Measurements from ENCODE around the gene C5orf63.

C5orf63 gene

DNA sequence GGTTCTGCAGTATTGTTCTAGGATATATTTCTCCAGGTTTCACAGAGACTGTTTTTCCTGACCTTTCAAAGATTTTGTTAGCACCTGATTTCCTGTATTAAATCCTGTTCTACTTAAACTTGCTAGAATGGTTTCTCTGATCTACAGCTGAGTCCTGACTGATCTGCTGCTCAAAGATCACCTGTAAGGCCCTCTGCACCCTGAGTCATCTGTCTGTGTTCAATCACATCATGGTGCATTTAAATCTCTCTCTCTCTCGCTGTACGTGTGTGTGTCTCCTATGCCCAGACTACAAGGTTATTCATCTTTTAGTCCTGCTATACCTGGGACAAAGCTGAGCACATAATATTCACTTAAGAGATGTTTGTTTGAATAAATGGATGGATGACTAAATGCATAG is 13.3 kb upstream of the C5orf63 start:
- no peaks in the 10 kb centered on the region for H3K9me3 ChIP-seq (replicated peaks; ENCODE audit: insufficient read depth, low read length)
- no peak overlapping the region for H3K4me3 ChIP-seq (ENCODE audit: low read length)
- H3K4me1 ChIP-seq (ENCODE audit: low read length): no peaks in the 10 kb centered on the region; the same call in 1 of the 2 replicates
- TF ChIP-seq, protein P1, sequence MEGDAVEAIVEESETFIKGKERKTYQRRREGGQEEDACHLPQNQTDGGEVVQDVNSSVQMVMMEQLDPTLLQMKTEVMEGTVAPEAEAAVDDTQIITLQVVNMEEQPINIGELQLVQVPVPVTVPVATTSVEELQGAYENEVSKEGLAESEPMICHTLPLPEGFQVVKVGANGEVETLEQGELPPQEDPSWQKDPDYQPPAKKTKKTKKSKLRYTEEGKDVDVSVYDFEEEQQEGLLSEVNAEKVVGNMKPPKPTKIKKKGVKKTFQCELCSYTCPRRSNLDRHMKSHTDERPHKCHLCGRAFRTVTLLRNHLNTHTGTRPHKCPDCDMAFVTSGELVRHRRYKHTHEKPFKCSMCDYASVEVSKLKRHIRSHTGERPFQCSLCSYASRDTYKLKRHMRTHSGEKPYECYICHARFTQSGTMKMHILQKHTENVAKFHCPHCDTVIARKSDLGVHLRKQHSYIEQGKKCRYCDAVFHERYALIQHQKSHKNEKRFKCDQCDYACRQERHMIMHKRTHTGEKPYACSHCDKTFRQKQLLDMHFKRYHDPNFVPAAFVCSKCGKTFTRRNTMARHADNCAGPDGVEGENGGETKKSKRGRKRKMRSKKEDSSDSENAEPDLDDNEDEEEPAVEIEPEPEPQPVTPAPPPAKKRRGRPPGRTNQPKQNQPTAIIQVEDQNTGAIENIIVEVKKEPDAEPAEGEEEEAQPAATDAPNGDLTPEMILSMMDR (IDR thresholded peaks at IDR 0.05; ENCODE audit: low read length): no peak
- TF ChIP-seq EZH2phosphoT487 (IDR thresholded peaks at IDR 0.05; ENCODE audit: low read length) (no peak), EZH2 (optimal IDR thresholded peaks at IDR 0.05; ENCODE audit: low read depth, low read length) (no peak)
- H4K20me1 ChIP-seq (ENCODE audit: insufficient read depth, low read length): no peaks in the 10 kb centered on the region
- H3K79me2 ChIP-seq (ENCODE audit: low read length): no peaks in the 10 kb centered on the region
- DNase-seq: no peak
- no peaks in the 10 kb centered on the region for H3K27me3 ChIP-seq (replicated peaks; ENCODE audit: insufficient read depth, low read length)
- H3F3A ChIP-seq (ENCODE audit: insufficient read depth, low read length): no peaks in the 10 kb centered on the region
- H3K9me2 ChIP-seq (replicated peaks; ENCODE audit: insufficient read depth, low read length): no peaks in the 10 kb centered on the region
- no peak overlapping the region for H3K27ac ChIP-seq (ENCODE audit: low read length)
- H3K4me2 ChIP-seq (ENCODE audit: low read depth, low read length): no peak overlapping the region
- no peak overlapping the region for H3K9ac ChIP-seq (ENCODE audit: low read length)
- H2AFZ ChIP-seq (ENCODE audit: low read length): no peak overlapping the region
- H3K36me3 ChIP-seq (replicated peaks; ENCODE audit: insufficient read depth, low read length): no peaks in the 10 kb centered on the region

DNA sequence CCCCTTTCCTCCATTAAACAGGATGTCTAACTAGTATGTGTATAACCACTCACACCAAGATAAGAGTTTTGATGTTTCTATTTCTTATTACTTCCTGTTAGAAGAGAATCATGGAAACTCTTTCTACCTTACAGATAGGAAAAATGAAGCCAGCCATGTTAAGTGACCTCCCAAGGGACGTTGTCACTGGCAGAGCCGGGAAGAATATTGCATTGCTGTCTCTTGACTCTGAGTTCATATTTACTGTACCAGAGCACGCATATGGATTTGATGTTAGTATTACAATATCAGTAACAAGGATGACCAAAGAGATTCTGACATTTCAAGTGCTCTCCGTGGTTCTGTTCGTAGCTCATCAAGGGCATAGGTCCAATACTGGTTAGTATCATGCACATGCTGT is 12.5 kb upstream of the C5orf63 start:
- H3K27me3 ChIP-seq (replicated peaks; ENCODE audit: insufficient read depth, low read length): no peaks in the 10 kb centered on the region
- TF ChIP-seq, protein P1 (IDR thresholded peaks at IDR 0.05; ENCODE audit: low read length): no peak
- TF ChIP-seq EZH2 (optimal IDR thresholded peaks at IDR 0.05; ENCODE audit: low read depth, low read length): no peak
- TF ChIP-seq EZH2phosphoT487 (IDR thresholded peaks at IDR 0.05; ENCODE audit: low read length): no peak
- H3F3A ChIP-seq (ENCODE audit: insufficient read depth, low read length): no peaks in the 10 kb centered on the region
- H3K9me3 ChIP-seq (replicated peaks; ENCODE audit: insufficient read depth, low read length): no peaks in the 10 kb centered on the region
- H3K4me2 ChIP-seq (ENCODE audit: low read depth, low read length): no peak overlapping the region
- no peak overlapping the region for H3K4me3 ChIP-seq (ENCODE audit: low read length)
- no peak overlapping the region for H2AFZ ChIP-seq (ENCODE audit: low read length)
- H3K27ac ChIP-seq (ENCODE audit: low read length): no peak overlapping the region
- H3K36me3 ChIP-seq (replicated peaks; ENCODE audit: insufficient read depth, low read length): no peaks in the 10 kb centered on the region
- H3K9me2 ChIP-seq (replicated peaks; ENCODE audit: insufficient read depth, low read length): no peaks in the 10 kb centered on the region
- no peak overlapping the region for H3K9ac ChIP-seq (ENCODE audit: low read length)
- H3K4me1 ChIP-seq (ENCODE audit: low read length): no peaks in the 10 kb centered on the region; the same call in 1 of the 2 replicates
- no peaks in the 10 kb centered on the region for H3K79me2 ChIP-seq (ENCODE audit: low read length)
- no peak for DNase-seq
- no peaks in the 10 kb centered on the region for H4K20me1 ChIP-seq (ENCODE audit: insufficient read depth, low read length)

DNA sequence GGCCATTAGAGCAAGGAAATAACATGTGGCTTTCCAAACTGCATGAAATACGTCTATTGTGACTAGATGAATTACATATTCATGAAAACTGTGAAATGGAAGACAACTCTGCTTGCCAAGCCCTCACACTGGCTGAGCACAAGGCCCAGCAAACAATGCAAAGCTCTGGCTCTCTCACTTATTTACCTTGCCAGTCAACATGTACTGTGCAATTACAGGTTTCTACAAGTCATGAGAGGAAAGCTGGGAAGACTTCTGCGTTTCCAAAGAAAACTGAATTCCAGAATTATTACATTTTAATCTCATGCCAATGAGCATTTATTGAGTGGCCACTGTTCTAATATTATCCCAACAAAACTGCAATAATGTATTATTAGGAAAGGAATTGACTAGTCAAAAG is 12.1 kb upstream of the C5orf63 start:
- DNase-seq: no peak
- no peak overlapping the region for H3K9ac ChIP-seq (ENCODE audit: low read length)
- H3K4me1 ChIP-seq (ENCODE audit: low read length): no peaks in the 10 kb centered on the region; the same call in 1 of the 2 replicates
- H4K20me1 ChIP-seq (ENCODE audit: insufficient read depth, low read length): no peaks in the 10 kb centered on the region
- H3K4me2 ChIP-seq (ENCODE audit: low read depth, low read length): no peak overlapping the region
- no peak overlapping the region for H3K4me3 ChIP-seq (ENCODE audit: low read length)
- H3K27me3 ChIP-seq (replicated peaks; ENCODE audit: insufficient read depth, low read length): no peaks in the 10 kb centered on the region
- H3K27ac ChIP-seq (ENCODE audit: low read length): no peak overlapping the region
- no peak overlapping the region for H2AFZ ChIP-seq (ENCODE audit: low read length)
- TF ChIP-seq, protein P1 (IDR thresholded peaks at IDR 0.05; ENCODE audit: low read length): no peak
- no peak for TF ChIP-seq EZH2 (optimal IDR thresholded peaks at IDR 0.05; ENCODE audit: low read depth, low read length)
- TF ChIP-seq EZH2phosphoT487 (IDR thresholded peaks at IDR 0.05; ENCODE audit: low read length): no peak
- no peaks in the 10 kb centered on the region for H3K9me2 ChIP-seq (replicated peaks; ENCODE audit: insufficient read depth, low read length)
- H3F3A ChIP-seq (ENCODE audit: insufficient read depth, low read length): no peaks in the 10 kb centered on the region
- H3K9me3 ChIP-seq (replicated peaks; ENCODE audit: insufficient read depth, low read length): no peaks in the 10 kb centered on the region
- no peaks in the 10 kb centered on the region for H3K36me3 ChIP-seq (replicated peaks; ENCODE audit: insufficient read depth, low read length)
- no peaks in the 10 kb centered on the region for H3K79me2 ChIP-seq (ENCODE audit: low read length)
